K562 (cell line): Measurements from ENCODE around the gene GALNT12. TPM values are rescaled to one million over a fixed set of nuclear protein-coding genes. Genes with fewer than 3 reads are reported as not detected.

Source experiments
- ATF2 ChIP-seq: sonication (generic); formaldehyde crosslinking; IDR thresholded peaks from 2 replicates; pipeline ENCODE4 v1.8.1; 2022; ENCODE audit warnings: missing genetic modification reagents
- C11orf30 ChIP-seq: fragments of 450-650 bp; IDR thresholded peaks from 2 replicates; pipeline ENCODE4 v1.6.1; 2016; ENCODE audit warnings: low read depth, mild to moderate bottlenecking
- CREB3L1 ChIP-seq: fragments of 450-650 bp; IDR thresholded peaks from 2 replicates; pipeline ENCODE4 v1.6.1; 2014; ENCODE audit warnings: low read depth, mild to moderate bottlenecking, moderate library complexity, borderline replicate concordance
- E2F4 ChIP-seq: sonication (generic); formaldehyde crosslinking; IDR thresholded peaks from 2 replicates; pipeline ENCODE4 v1.8.0; 2022; ENCODE audit warnings: mild to moderate bottlenecking, low read depth, missing genetic modification reagents
- HLTF ChIP-seq: fragments of 450-650 bp; IDR thresholded peaks from 2 replicates; pipeline ENCODE4 v1.6.1; 2016
- KAT7 ChIP-seq: sonication (generic); formaldehyde crosslinking; IDR thresholded peaks from 2 replicates; pipeline ENCODE4 v1.8.0; 2022; ENCODE audit warnings: missing genetic modification reagents, mild to moderate bottlenecking, borderline replicate concordance
- KLF6 ChIP-seq: fragments of 250-450 bp; sonication (Bioruptor Pico); IDR thresholded peaks from 2 replicates; pipeline ENCODE4 v1.4.0; 2020; ENCODE audit warnings: mild to moderate bottlenecking, moderate library complexity, borderline replicate concordance
- NFIX ChIP-seq: fragments of 250-450 bp; sonication (Bioruptor Pico); IDR thresholded peaks from 2 replicates; pipeline ENCODE4 v1.4.0; 2020; ENCODE audit warnings: low read depth, mild to moderate bottlenecking, moderate library complexity
- PATZ1 ChIP-seq: fragments of 250-450 bp; sonication (Bioruptor Pico); IDR thresholded peaks from 2 replicates; pipeline ENCODE4 v1.5.0; 2020; ENCODE audit warnings: mild to moderate bottlenecking, borderline replicate concordance
- SMARCC2 ChIP-seq: fragments of 450-650 bp; IDR thresholded peaks from 2 replicates; pipeline ENCODE4 v1.6.1; 2017; ENCODE audit warnings: antibody characterized with exemption, moderate library complexity, mild to moderate bottlenecking, low read depth
- ZBTB8A ChIP-seq: fragments of 450-650 bp; IDR thresholded peaks from 2 replicates; pipeline ENCODE4 v1.6.1; 2018; ENCODE audit warnings: mild to moderate bottlenecking, moderate library complexity; ENCODE audit not compliant: partially characterized antibody
- ZNF133 ChIP-seq: fragments of 250-450 bp; sonication (Bioruptor Pico); IDR thresholded peaks from 2 replicates; pipeline ENCODE4 v1.4.0; 2020; ENCODE audit warnings: mild to moderate bottlenecking
- ZNF197 ChIP-seq: fragments of 200-800 bp; sonication (Bioruptor generic); IDR thresholded peaks from 2 replicates; pipeline ENCODE4 v1.6.1; 2016; ENCODE audit warnings: low read depth, missing genetic modification characterization, missing compliant biosample characterization
- polyA plus RNA-seq, 8 experiments: library from polyadenylated mRNA; depleted of rRNA in 4 of 8; stranded (reverse) in 5 of 8; unstranded in 3 of 8; fragments of >200 nt; fragmentation: Nextera tagmentation in 2 of 8; fragmentation: Illumina TruSeq in 1 of 8; extraction: Ambion mirVana in 2 of 8; extraction: Trizol in 1 of 8; gene quantifications; 2 replicates each; pipeline versions ENCODE4 v1.2.1 to v1.2.3, GENCODE V29; 2011 to 2014; ENCODE audit warnings: inconsistent platforms in 1 of 8, missing spikeins in 1 of 8
- total RNA-seq, 7 experiments: library from RNA; depleted of rRNA in 6 of 7; stranded (reverse); fragments of >200 nt in 6 of 7; fragmentation: Illumina TruSeq in 2 of 7; extraction: Trizol in 2 of 7; gene quantifications; 2 replicates each; pipeline versions ENCODE4 v1.2.1 to v1.2.3, GENCODE V29; 2011 to 2021; ENCODE audit warnings: low replicate concordance in 1 of 7
- TF ChIP-seq, protein P1 (sequence below): fragments of 250-450 bp; sonication (Bioruptor Pico); IDR thresholded peaks from 2 replicates; pipeline ENCODE4 v1.8.0; 2021; ENCODE audit warnings: moderate library complexity, mild to moderate bottlenecking, inconsistent platforms

Gene GALNT12
- total and polyA plus RNA-seq, 9 of the 15 experiments (the other 6 are each of a cell fraction or from before 2014, with no cell fraction given) = 29.7 to 82.9 (median 44.2) TPM

GRCh38 chr9:98851730-98852459 is 44.4 kb downstream of the GALNT12 start (continued):
- TF ChIP-seq ZNF133 (peak; percentile 90), ZBTB8A (no peak), E2F4 (no peak), HLTF (no peak), SMARCC2 (peak; percentile 79; the same call in 1 of the 2 replicates), C11orf30 (no peak; the same call in 1 of the 2 replicates), NFIX (CRISPR knock-in tag) (peak; percentile 68), CREB3L1 (no peak), KAT7 (CRISPR knock-in tag) (no peak), KLF6 (peak; percentile 98), ATF2 (CRISPR knock-in tag) (no peak), ZNF197 (CRISPR knock-in tag) (peak; percentile 96), PATZ1 (CRISPR knock-in tag) (peak; percentile 87; the same call in 1 of the 2 replicates)
- TF ChIP-seq, protein P1, sequence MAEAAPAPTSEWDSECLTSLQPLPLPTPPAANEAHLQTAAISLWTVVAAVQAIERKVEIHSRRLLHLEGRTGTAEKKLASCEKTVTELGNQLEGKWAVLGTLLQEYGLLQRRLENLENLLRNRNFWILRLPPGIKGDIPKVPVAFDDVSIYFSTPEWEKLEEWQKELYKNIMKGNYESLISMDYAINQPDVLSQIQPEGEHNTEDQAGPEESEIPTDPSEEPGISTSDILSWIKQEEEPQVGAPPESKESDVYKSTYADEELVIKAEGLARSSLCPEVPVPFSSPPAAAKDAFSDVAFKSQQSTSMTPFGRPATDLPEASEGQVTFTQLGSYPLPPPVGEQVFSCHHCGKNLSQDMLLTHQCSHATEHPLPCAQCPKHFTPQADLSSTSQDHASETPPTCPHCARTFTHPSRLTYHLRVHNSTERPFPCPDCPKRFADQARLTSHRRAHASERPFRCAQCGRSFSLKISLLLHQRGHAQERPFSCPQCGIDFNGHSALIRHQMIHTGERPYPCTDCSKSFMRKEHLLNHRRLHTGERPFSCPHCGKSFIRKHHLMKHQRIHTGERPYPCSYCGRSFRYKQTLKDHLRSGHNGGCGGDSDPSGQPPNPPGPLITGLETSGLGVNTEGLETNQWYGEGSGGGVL (CRISPR knock-in tag) = peak; percentile 92
